GM18507 (cell line): ENCODE measurements around the gene ZKSCAN3.
"Not testable (repeated sequence)": the region's sequence is repeated elsewhere in the genome, so short reads cannot be mapped to it uniquely, and the experiment has no call there.

Experiments
- DNase-seq: peaks from one replicate; pipeline ENCODE4 v3.0.0; 2011; ENCODE audit warnings: low read depth; ENCODE audit not compliant: insufficient read length; ENCODE audit errors: extremely low spot score
- FAIRE-seq: peaks from 2 replicates; lab custom pipeline; 2011; peaks lifted over from hg19 to GRCh38; lab: Jason Lieb, UNC

The ZKSCAN3 gene

GRCh38 chr6:28337121-28337520 is 12.6 kb upstream of the ZKSCAN3 start:
- no peak for DNase-seq
- no peak for FAIRE-seq

GRCh38 chr6:28340310-28341095 is 9.2 kb upstream of the ZKSCAN3 start:
- no peak for DNase-seq
- no peak for FAIRE-seq

- FAIRE-seq (no peak), DNase-seq (no peak)
Observed at GRCh38 chr6:28343898-28344677, 5.7 kb upstream of the ZKSCAN3 start.

- DNase-seq (no peak), FAIRE-seq (no peak)
Observed at GRCh38 chr6:28345201-28345600, 4.5 kb upstream of the ZKSCAN3 start.

GRCh38 chr6:28347119-28347518 is 2.6 kb upstream of the ZKSCAN3 start:
- DNase-seq (no peak), FAIRE-seq (no peak)

GRCh38 chr6:28349344-28349891 is 329 bp upstream of the ZKSCAN3 start:
- no peak for DNase-seq
- FAIRE-seq: no peak

- FAIRE-seq: no peak
Observed at GRCh38 chr6:28351087-28351486, 1.3 kb downstream of the ZKSCAN3 start.

GRCh38 chr6:28351493-28351925 is 1.8 kb downstream of the ZKSCAN3 start:
- FAIRE-seq: no peak
- DNase-seq: no peak

More at GRCh38 chr6:28351087-28351486, 1.3 kb downstream of the ZKSCAN3 start:
- no peak for DNase-seq

GRCh38 chr6:28353356-28353755 is 3.6 kb downstream of the ZKSCAN3 start:
- no peak for FAIRE-seq
- no peak for DNase-seq

GRCh38 chr6:28353981-28354676 is 4.4 kb downstream of the ZKSCAN3 start:
- FAIRE-seq (no peak), DNase-seq (no peak)

GRCh38 chr6:28354688-28355554 is 5.2 kb downstream of the ZKSCAN3 start:
- DNase-seq: no peak
- FAIRE-seq: no peak

- peak; percentile 80 for FAIRE-seq
- no peak for DNase-seq
Observed at GRCh38 chr6:28355743-28356665, 6.3 kb downstream of the ZKSCAN3 start.

- DNase-seq (no peak), FAIRE-seq (no peak)
Observed at GRCh38 chr6:28356666-28357020, 6.9 kb downstream of the ZKSCAN3 start.

- FAIRE-seq (no peak), DNase-seq (no peak)
Observed at GRCh38 chr6:28357036-28357435, 7.3 kb downstream of the ZKSCAN3 start.

- FAIRE-seq, DNase-seq: not testable (repeated sequence)
Observed at GRCh38 chr6:28359562-28359961, 9.8 kb downstream of the ZKSCAN3 start.

- DNase-seq (no peak), FAIRE-seq (no peak)
Observed at GRCh38 chr6:28360961-28361360, 11.2 kb downstream of the ZKSCAN3 start.

GRCh38 chr6:28365590-28365989 is 15.8 kb downstream of the ZKSCAN3 start:
- DNase-seq, FAIRE-seq: not testable (repeated sequence)

GRCh38 chr6:28368522-28368921 is 18.8 kb downstream of the ZKSCAN3 start:
- FAIRE-seq (peak; percentile 82), DNase-seq (peak; percentile 38)
